Measurements from ENCODE around the gene PDSS1.

PDSS1 gene

DNA sequence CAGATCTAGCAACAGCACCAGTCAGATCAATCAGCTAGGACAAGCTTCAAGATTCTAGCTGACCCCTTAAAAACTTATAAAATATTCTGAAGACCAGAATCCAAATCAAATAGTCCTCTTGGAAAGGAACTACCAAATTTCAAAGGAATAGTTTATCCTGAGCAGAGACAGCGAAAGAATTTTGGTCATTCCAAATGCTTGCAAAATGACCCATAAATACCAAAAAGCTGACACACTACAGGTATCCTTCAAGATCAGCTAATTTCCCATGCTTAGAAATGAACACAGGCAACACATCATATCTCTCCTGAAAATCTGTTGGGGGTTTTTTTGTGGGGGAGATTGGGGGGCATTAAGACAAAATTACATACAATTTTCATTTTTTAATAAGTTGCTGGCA lies 78.8 kb downstream of the PDSS1 start:
- TF ChIP-seq ZBTB7A (IDR thresholded peaks at IDR 0.05; ENCODE audit: low read depth): no peak
- no peak for TF ChIP-seq TAF1 (IDR thresholded peaks at IDR 0.05; ENCODE audit: low read depth)
- TF ChIP-seq FOXM1 (IDR thresholded peaks at IDR 0.05; ENCODE audit: borderline replicate concordance, low read depth): no peak
- no peak for TF ChIP-seq YY1 (IDR thresholded peaks at IDR 0.05; ENCODE audit: low read depth)
- TF ChIP-seq TEAD4 (IDR thresholded peaks at IDR 0.05): no peak
- TF ChIP-seq RAD21 (IDR thresholded peaks at IDR 0.05; ENCODE audit: low read depth): no peak
- TF ChIP-seq CREB1 (IDR thresholded peaks at IDR 0.05; ENCODE audit: low read depth): no peak

DNA sequence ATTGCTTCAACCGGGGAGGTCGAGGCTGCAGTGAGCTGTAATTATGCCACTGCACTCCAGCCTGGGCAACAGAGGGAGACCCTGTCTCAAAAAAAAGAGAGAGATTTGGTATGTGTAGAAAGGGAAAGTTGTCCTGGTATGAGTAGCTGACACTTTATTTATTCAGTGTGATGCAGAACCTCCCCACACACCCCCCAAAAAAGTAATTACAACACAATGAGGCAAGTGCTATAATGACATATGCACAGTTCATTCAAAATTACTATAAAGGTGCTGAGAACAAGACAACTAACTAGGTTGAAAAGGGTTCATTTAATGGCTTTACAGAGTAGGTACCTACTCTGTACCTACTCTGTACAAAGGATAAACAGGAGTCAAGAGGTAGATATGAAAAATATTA lies 80.2 kb downstream of the PDSS1 start:
- no peak for TF ChIP-seq TEAD4 (IDR thresholded peaks at IDR 0.05)
- TF ChIP-seq TAF1 (IDR thresholded peaks at IDR 0.05; ENCODE audit: low read depth): no peak
- no peak for TF ChIP-seq EP300 (IDR thresholded peaks at IDR 0.05; ENCODE audit: borderline replicate concordance)
- TF ChIP-seq, protein P1, sequence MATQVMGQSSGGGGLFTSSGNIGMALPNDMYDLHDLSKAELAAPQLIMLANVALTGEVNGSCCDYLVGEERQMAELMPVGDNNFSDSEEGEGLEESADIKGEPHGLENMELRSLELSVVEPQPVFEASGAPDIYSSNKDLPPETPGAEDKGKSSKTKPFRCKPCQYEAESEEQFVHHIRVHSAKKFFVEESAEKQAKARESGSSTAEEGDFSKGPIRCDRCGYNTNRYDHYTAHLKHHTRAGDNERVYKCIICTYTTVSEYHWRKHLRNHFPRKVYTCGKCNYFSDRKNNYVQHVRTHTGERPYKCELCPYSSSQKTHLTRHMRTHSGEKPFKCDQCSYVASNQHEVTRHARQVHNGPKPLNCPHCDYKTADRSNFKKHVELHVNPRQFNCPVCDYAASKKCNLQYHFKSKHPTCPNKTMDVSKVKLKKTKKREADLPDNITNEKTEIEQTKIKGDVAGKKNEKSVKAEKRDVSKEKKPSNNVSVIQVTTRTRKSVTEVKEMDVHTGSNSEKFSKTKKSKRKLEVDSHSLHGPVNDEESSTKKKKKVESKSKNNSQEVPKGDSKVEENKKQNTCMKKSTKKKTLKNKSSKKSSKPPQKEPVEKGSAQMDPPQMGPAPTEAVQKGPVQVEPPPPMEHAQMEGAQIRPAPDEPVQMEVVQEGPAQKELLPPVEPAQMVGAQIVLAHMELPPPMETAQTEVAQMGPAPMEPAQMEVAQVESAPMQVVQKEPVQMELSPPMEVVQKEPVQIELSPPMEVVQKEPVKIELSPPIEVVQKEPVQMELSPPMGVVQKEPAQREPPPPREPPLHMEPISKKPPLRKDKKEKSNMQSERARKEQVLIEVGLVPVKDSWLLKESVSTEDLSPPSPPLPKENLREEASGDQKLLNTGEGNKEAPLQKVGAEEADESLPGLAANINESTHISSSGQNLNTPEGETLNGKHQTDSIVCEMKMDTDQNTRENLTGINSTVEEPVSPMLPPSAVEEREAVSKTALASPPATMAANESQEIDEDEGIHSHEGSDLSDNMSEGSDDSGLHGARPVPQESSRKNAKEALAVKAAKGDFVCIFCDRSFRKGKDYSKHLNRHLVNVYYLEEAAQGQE (IDR thresholded peaks at IDR 0.05; ENCODE audit: low read depth): no peak
- no peak for TF ChIP-seq TCF12 (IDR thresholded peaks at IDR 0.05; ENCODE audit: low read depth)
- no peak for TF ChIP-seq RAD21 (IDR thresholded peaks at IDR 0.05; ENCODE audit: low read depth)
- TF ChIP-seq CREB1 (IDR thresholded peaks at IDR 0.05; ENCODE audit: low read depth): no peak
- TF ChIP-seq, protein P2, sequence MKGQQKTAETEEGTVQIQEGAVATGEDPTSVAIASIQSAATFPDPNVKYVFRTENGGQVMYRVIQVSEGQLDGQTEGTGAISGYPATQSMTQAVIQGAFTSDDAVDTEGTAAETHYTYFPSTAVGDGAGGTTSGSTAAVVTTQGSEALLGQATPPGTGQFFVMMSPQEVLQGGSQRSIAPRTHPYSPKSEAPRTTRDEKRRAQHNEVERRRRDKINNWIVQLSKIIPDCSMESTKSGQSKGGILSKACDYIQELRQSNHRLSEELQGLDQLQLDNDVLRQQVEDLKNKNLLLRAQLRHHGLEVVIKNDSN (IDR thresholded peaks at IDR 0.05): no peak

DNA sequence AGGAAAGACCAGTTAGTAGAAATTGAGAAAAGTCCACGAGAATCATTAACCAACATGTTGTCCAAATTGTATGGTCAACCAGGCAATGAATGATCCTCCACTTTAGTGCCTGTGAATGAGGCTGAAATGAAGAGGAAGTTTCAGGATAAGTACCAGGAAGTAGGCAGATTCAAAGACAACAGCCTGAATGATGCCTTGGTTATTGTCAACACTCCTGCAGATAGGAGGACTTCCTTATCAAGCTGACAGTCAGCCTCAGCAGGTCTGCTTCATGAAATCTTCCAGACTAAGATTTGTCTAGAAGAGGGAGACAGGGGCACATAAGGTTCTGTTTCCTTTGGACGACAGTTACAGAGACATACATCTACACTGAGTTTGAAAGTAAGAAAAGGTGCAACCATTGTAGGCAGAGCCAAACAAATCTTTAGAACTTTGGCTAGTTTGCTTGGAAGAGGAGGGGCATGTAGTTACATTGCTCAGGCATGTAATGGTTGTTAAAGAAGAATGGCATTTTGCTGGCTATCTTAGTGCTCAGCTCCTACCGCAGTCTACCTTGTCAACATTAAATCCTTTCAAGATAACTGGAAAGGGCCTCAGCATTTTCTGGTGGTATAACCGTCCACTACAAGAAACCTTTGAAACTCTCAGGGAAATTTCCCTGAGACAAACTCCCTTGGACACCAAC lies 81.8 kb downstream of the PDSS1 start:
- TF ChIP-seq NFIC (IDR thresholded peaks at IDR 0.05) (no peak), RAD21 (IDR thresholded peaks at IDR 0.05; ENCODE audit: low read depth) (no peak), ZBTB7A (IDR thresholded peaks at IDR 0.05; ENCODE audit: low read depth) (no peak), FOXM1 (IDR thresholded peaks at IDR 0.05; ENCODE audit: borderline replicate concordance, low read depth) (no peak), TAF1 (IDR thresholded peaks at IDR 0.05; ENCODE audit: low read depth) (no peak), EP300 (IDR thresholded peaks at IDR 0.05; ENCODE audit: borderline replicate concordance) (no peak), TCF12 (IDR thresholded peaks at IDR 0.05; ENCODE audit: low read depth) (no peak), CREB1 (IDR thresholded peaks at IDR 0.05; ENCODE audit: low read depth) (no peak), TEAD4 (IDR thresholded peaks at IDR 0.05) (no peak)
- TF ChIP-seq, protein P3, sequence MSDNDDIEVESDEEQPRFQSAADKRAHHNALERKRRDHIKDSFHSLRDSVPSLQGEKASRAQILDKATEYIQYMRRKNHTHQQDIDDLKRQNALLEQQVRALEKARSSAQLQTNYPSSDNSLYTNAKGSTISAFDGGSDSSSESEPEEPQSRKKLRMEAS (IDR thresholded peaks at IDR 0.05): no peak
- TF ChIP-seq, protein P1 (IDR thresholded peaks at IDR 0.05; ENCODE audit: low read depth): no peak

DNA sequence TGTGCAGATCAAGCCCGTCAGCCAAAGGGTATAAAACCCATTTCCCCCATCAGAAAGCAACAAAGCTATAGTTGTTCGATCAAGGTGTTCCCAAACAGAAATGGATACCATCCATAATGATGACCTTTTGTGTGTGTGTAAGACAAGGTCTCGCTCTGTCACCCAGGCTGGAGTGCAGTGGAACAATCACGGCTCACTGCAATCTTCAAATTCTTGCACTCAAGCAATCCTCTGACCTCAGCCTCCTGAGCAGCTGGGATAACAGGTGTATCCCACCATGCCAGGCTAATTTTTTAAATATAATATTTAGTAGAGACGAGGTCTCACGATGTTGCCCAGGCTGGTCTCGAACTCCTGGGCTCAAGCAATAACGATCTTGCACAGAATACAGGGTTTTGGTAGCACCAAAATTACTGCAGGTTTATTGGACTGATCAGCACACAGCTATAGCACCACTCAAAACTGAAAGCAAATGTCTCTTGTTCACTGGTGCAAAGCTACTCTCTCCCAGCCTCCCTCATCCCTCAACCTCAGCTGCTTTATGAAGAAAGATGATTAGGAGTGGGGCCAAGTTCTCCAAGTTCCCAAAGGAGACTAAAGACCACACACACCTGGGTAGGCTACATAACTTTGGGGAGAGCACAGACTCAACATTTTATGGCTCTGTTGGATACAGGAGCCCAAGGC lies 82.7 kb downstream of the PDSS1 start:
- TF ChIP-seq EP300 (IDR thresholded peaks at IDR 0.05; ENCODE audit: borderline replicate concordance) (no peak), TEAD4 (IDR thresholded peaks at IDR 0.05) (no peak), ZBTB7A (IDR thresholded peaks at IDR 0.05; ENCODE audit: low read depth) (no peak), EGR1 (IDR thresholded peaks at IDR 0.05) (no peak), YY1 (IDR thresholded peaks at IDR 0.05; ENCODE audit: low read depth) (no peak), CEBPB (IDR thresholded peaks at IDR 0.05) (no peak), TAF1 (IDR thresholded peaks at IDR 0.05; ENCODE audit: low read depth) (no peak), TCF12 (IDR thresholded peaks at IDR 0.05; ENCODE audit: low read depth) (no peak), FOXM1 (IDR thresholded peaks at IDR 0.05; ENCODE audit: borderline replicate concordance, low read depth) (no peak), CREB1 (IDR thresholded peaks at IDR 0.05; ENCODE audit: low read depth) (no peak)
- TF ChIP-seq, protein P1 (IDR thresholded peaks at IDR 0.05; ENCODE audit: low read depth): no peak
- TF ChIP-seq, protein P3 (IDR thresholded peaks at IDR 0.05): no peak
- TF ChIP-seq, protein P2 (IDR thresholded peaks at IDR 0.05): no peak

Measured in Ishikawa (cell line).